ENCODE data around the gene DPM3. TPM values are rescaled to one million over a fixed set of nuclear protein-coding genes. Genes with fewer than 3 reads are reported as not detected.

The DPM3 gene
- total RNA-seq, 1 experiment from 2014 or later: 113 TPM

GRCh38 chr1:155134880-155135414 lies 5.4 kb downstream of the DPM3 start:
- H3K9me3 ChIP-seq (ENCODE audit: control insufficient read depth in 1 of 2, insufficient read depth in 1 of 2, low read depth in 1 of 2, low read length in 2 of 2): no peaks in the 10 kb centered on the region
- CTCF ChIA-PET: interaction anchor here (1.6 to 2.2 kb wide), 3 partner anchors 33 to 50 kb away, joined by 5 to 10 read pairs (median 6); partner anchors contain the start of gene KRTCAP2
- intact Hi-C loops (cut with micrococcal nuclease): loop anchor here (2.0 to 5.0 kb wide), 3 partner anchors 32 to 163 kb away; partner anchors contain the start of genes CKS1B and SHC1
- POLR2A ChIA-PET: interaction anchor here (0.8 to 1.1 kb wide), 4 partner anchors 10 to 59 kb away, joined by 3 to 4 read pairs (median 4); partner anchors contain the start of gene KRTCAP2
- RAD21 ChIA-PET (ENCODE audit: low non-redundant PET in 1 of 2, low total read pairs in 2 of 2, uncharacterized antibody in 2 of 2, unreplicated experiment in 2 of 2): interaction anchor here in 1 of 2 experiments (1.3 kb wide), 1 partner anchor 32 kb away, joined by 5 read pairs; no protein-coding TSS in a partner anchor
- no peak overlapping the region for H2AFZ ChIP-seq (ENCODE audit: low read depth, low read length, poor library complexity, severe bottlenecking)
- peaks cover 41 to 70% of the 10 kb centered on the region in 2 experiments for H3K4me1 ChIP-seq (ENCODE audit: control insufficient read depth in 1 of 2, insufficient read depth in 2 of 2, low read length in 2 of 2)
- H3K9ac ChIP-seq (ENCODE audit: low read length): peak overlapping the region; percentile 97
- H4K20me1 ChIP-seq (ENCODE audit: insufficient read depth): no peaks in the 10 kb centered on the region
- TF ChIP-seq YY1 (IDR thresholded peaks at IDR 0.05; ENCODE audit: extremely low read depth, insufficient replicate concordance, low read depth, low read length): peak; percentile 45
- TF ChIP-seq MAX (IDR thresholded peaks at IDR 0.05): no peak
- DNase-seq (ENCODE audit: low read depth, low spot score) (peak; percentile 92), ATAC-seq (peak; percentile 71)
- peak overlapping the region; percentile 77 to 88 for H3K4me3 ChIP-seq (replicated peaks in 1 of 2; ENCODE audit: low read depth in 1 of 2, low read length in 2 of 2)
- H3K27ac ChIP-seq (ENCODE audit: low read depth, low read length): peak overlapping the region; percentile 95
- no peaks in the 10 kb centered on the region for H3K9me2 ChIP-seq (ENCODE audit: insufficient read depth)
- H3K79me2 ChIP-seq (ENCODE audit: insufficient read depth, low read length): peaks cover 57% of the 10 kb centered on the region
- H3K27me3 ChIP-seq (ENCODE audit: insufficient read depth, low read length): no peaks in the 10 kb centered on the region
- TSS peak; percentile 53 for BruUV-seq (replicated peaks)
- peak overlapping the region; percentile 89 for H3K4me2 ChIP-seq (ENCODE audit: low read length)
- peaks cover 15 to 33% of the 10 kb centered on the region in 2 experiments; a peak in 3 of 4 replicates for H3K36me3 ChIP-seq (ENCODE audit: control insufficient read depth in 1 of 2, insufficient read depth in 2 of 2, low read length in 2 of 2)

- no peak for ATAC-seq
- peaks cover 42 to 76% of the 10 kb centered on the region in 2 experiments for H3K4me1 ChIP-seq (ENCODE audit: control insufficient read depth in 1 of 2, insufficient read depth in 2 of 2, low read length in 2 of 2)
- DNase-seq (ENCODE audit: low read depth, low spot score): no peak
- H3K27me3 ChIP-seq (ENCODE audit: insufficient read depth, low read length): no peaks in the 10 kb centered on the region
- peak overlapping the region; percentile 77 to 88 for H3K4me3 ChIP-seq (replicated peaks in 1 of 2; ENCODE audit: low read depth in 1 of 2, low read length in 2 of 2)
- no TSS peak for BruUV-seq (replicated peaks)
- intact Hi-C loops (cut with micrococcal nuclease): loop anchor here (2.0 kb wide), 2 partner anchors 32 to 44 kb away; no protein-coding TSS in a partner anchor
- no peak for TF ChIP-seq JUND (IDR thresholded peaks at IDR 0.05)
- no peak for TF ChIP-seq TCF7L2 (IDR thresholded peaks at IDR 0.05; ENCODE audit: borderline replicate concordance, extremely low read depth, insufficient read depth, insufficient read length)
- H3K9ac ChIP-seq (ENCODE audit: low read length): peak overlapping the region; percentile 97
- no peak overlapping the region for H2AFZ ChIP-seq (ENCODE audit: low read depth, low read length, poor library complexity, severe bottlenecking)
- H3K79me2 ChIP-seq (ENCODE audit: insufficient read depth, low read length): peaks cover 56% of the 10 kb centered on the region
- H4K20me1 ChIP-seq (ENCODE audit: insufficient read depth): no peaks in the 10 kb centered on the region
- POLR2A ChIA-PET: interaction anchor here (1.0 to 1.1 kb wide), 2 partner anchors 9 to 59 kb away, joined by 3 to 4 read pairs; no protein-coding TSS in a partner anchor
- H3K4me2 ChIP-seq (ENCODE audit: low read length): peak overlapping the region; percentile 89
- RAD21 ChIA-PET (ENCODE audit: low non-redundant PET in 1 of 2, low total read pairs in 2 of 2, uncharacterized antibody in 2 of 2, unreplicated experiment in 2 of 2): interaction anchor here in 1 of 2 experiments (1.3 kb wide), 1 partner anchor 33 kb away, joined by 5 read pairs; no protein-coding TSS in a partner anchor
- H3K9me2 ChIP-seq (ENCODE audit: insufficient read depth): no peaks in the 10 kb centered on the region
- no peaks in the 10 kb centered on the region for H3K9me3 ChIP-seq (ENCODE audit: control insufficient read depth in 1 of 2, insufficient read depth in 1 of 2, low read depth in 1 of 2, low read length in 2 of 2)
- H3K27ac ChIP-seq (ENCODE audit: low read depth, low read length): peak overlapping the region; percentile 95
- CTCF ChIA-PET: interaction anchor here (1.6 to 2.2 kb wide), 3 partner anchors 33 to 50 kb away, joined by 5 to 10 read pairs (median 6); partner anchors contain the start of gene KRTCAP2
- peaks cover 15 to 33% of the 10 kb centered on the region in 2 experiments; a peak in 3 of 4 replicates for H3K36me3 ChIP-seq (ENCODE audit: control insufficient read depth in 1 of 2, insufficient read depth in 2 of 2, low read length in 2 of 2)
Observed at GRCh38 chr1:155134322-155134721, 6.0 kb downstream of the DPM3 start.

All from HCT116 (cell line).